ENCODE measurements around the gene KLK2.

GRCh38 chr19:50912102-50912599 lies 38.9 kb downstream of the KLK2 start:
- TF ChIP-seq RCOR1 (IDR thresholded peaks at IDR 0.05; ENCODE audit: insufficient replicate concordance, low read length) (no peak), POLR2A (IDR thresholded peaks at IDR 0.05; ENCODE audit: low read depth, low read length) (no peak), CEBPB (IDR thresholded peaks at IDR 0.05; ENCODE audit: low read depth, low read length) (no peak), ELK1 (IDR thresholded peaks at IDR 0.05; ENCODE audit: borderline replicate concordance, low read depth, low read length) (no peak), RAD21 (IDR thresholded peaks at IDR 0.05; ENCODE audit: low read length) (no peak), CTCF (conservative IDR thresholded peaks at IDR 0.05; ENCODE audit: low read depth, low read length) (no peak), FOS (IDR thresholded peaks at IDR 0.05; ENCODE audit: low read depth, low read length) (no peak), USF2 (IDR thresholded peaks at IDR 0.05; ENCODE audit: low read depth, low read length) (no peak), RFX5 (IDR thresholded peaks at IDR 0.05; ENCODE audit: low read depth, low read length) (no peak), SMC3 (IDR thresholded peaks at IDR 0.05; ENCODE audit: low read depth, low read length) (no peak)
